Keratinocyte (primary cell): ENCODE data around the gene ITGB8. TPM values are rescaled to one million over a fixed set of nuclear protein-coding genes. Genes with fewer than 3 reads are reported as not detected.

Experiments
- DNase-seq: peaks from one replicate; pipeline ENCODE4 v3.0.0-alpha.2; 2011; ENCODE audit warnings: low read depth, missing footprints, low spot score
- FAIRE-seq: peaks from 2 replicates; lab custom pipeline; 2011; peaks lifted over from hg19 to GRCh38; lab: Jason Lieb, UNC
- H2AFZ ChIP-seq: 2 replicates; pipeline ENCODE4 v1.6.0; 2012; ENCODE audit warnings: low read length, control low read depth, inconsistent platforms; ENCODE audit not compliant: control insufficient read depth
- H3K27ac ChIP-seq: 2 replicates; pipeline ENCODE4 v1.5.1; 2011; ENCODE audit warnings: low read length; ENCODE audit not compliant: control insufficient read depth, insufficient read depth
- H3K27me3 ChIP-seq: 3 replicates; pipeline ENCODE4 v1.6.0; 2011; ENCODE audit warnings: low read length; ENCODE audit not compliant: control insufficient read depth, insufficient read depth; ENCODE audit errors: extremely low read depth
- H3K36me3 ChIP-seq, 2 experiments: 2 replicates in 1 of 2; 3 replicates in 1 of 2; pipeline ENCODE4 v1.5.1; 2011; ENCODE audit warnings: low read length in 2 of 2, mild to moderate bottlenecking in 1 of 2; ENCODE audit not compliant: control insufficient read depth in 2 of 2, insufficient read depth in 2 of 2; ENCODE audit errors: extremely low read depth in 1 of 2
- H3K4me1 ChIP-seq: 3 replicates; pipeline ENCODE4 v1.5.1; 2011; ENCODE audit warnings: low read length; ENCODE audit not compliant: control insufficient read depth, insufficient read depth; ENCODE audit errors: extremely low read depth
- H3K4me2 ChIP-seq: 3 replicates; pipeline ENCODE4 v1.6.0; 2011; ENCODE audit warnings: low read depth, low read length; ENCODE audit not compliant: control insufficient read depth, insufficient read depth; ENCODE audit errors: extremely low read depth
- H3K4me3 ChIP-seq, 3 experiments: fragments of 200-600 bp in 1 of 3; sonication (generic) in 1 of 3; 2 replicates in 2 of 3; 3 replicates in 1 of 3; pipeline ENCODE4 v1.5.1; 2011 to 2016; ENCODE audit warnings: low read length in 3 of 3, mild to moderate bottlenecking in 3 of 3, control low read depth in 2 of 3, inconsistent platforms in 1 of 3, low read depth in 1 of 3, mixed read lengths in 1 of 3, mixed run types in 1 of 3, moderate library complexity in 1 of 3; ENCODE audit not compliant: control insufficient read depth in 2 of 3, insufficient read depth in 2 of 3; ENCODE audit errors: extremely low read depth in 1 of 3
- H3K79me2 ChIP-seq: 2 replicates; pipeline ENCODE4 v1.6.0; 2012; ENCODE audit warnings: low read length; ENCODE audit not compliant: control insufficient read depth, insufficient read depth
- H3K9ac ChIP-seq: 3 replicates; pipeline ENCODE4 v1.6.0; 2011; ENCODE audit warnings: low read length; ENCODE audit not compliant: control insufficient read depth, insufficient read depth; ENCODE audit errors: extremely low read depth
- H3K9me1 ChIP-seq: 3 replicates; pipeline ENCODE4 v1.6.0; 2011; ENCODE audit warnings: low read length; ENCODE audit not compliant: control insufficient read depth, insufficient read depth; ENCODE audit errors: extremely low read depth
- H3K9me3 ChIP-seq: 2 replicates; pipeline ENCODE4 v1.5.1; 2012; ENCODE audit warnings: low read depth, low read length; ENCODE audit not compliant: control insufficient read depth
- H4K20me1 ChIP-seq: 3 replicates; pipeline ENCODE4 v1.6.0; 2011; ENCODE audit warnings: low read length; ENCODE audit not compliant: control insufficient read depth, insufficient read depth; ENCODE audit errors: extremely low read depth
- EZH2 ChIP-seq: IDR thresholded peaks from one replicate; pipeline ENCODE4 v1.6.1; 2012; ENCODE audit warnings: inconsistent platforms, mild to moderate bottlenecking, low read length, moderate library complexity
- dilution Hi-C: fragments of 300-500 bp; cut with MboI; formaldehyde crosslinking; loops from one replicate; pipeline ENCODE4 v1.7.0; 2020; ENCODE audit warnings: low sequenced_read_pairs; ENCODE audit not compliant: extremely low pct_ligation_motif_present
- polyA plus RNA-seq, 5 experiments: library from polyadenylated mRNA; depleted of rRNA in 3 of 5; stranded (reverse) in 3 of 5; stranded (forward) in 1 of 5; unstranded in 1 of 5; fragments of >200 nt; gene quantifications; 1 replicate in 1 of 5; 2 replicates in 3 of 5; 3 replicates in 1 of 5; pipeline versions ENCODE4 v1.2.1 to v1.2.3, GENCODE V29; 2011 to 2012; ENCODE audit warnings: missing spikeins in 2 of 5, low read depth in 1 of 5, low replicate concordance in 1 of 5
- TF ChIP-seq, protein P1 (sequence below), 3 experiments: IDR thresholded peaks in 1 of 3; conservative IDR thresholded peaks in 1 of 3; optimal IDR thresholded peaks in 1 of 3; 2 replicates in 2 of 3; 3 replicates in 1 of 3; pipeline versions ENCODE3 to v1.5.1; 2011; ENCODE audit warnings: low read length in 3 of 3, mild to moderate bottlenecking in 3 of 3, moderate library complexity in 2 of 3, control low read depth in 1 of 3, inconsistent platforms in 1 of 3; ENCODE audit not compliant: insufficient read depth in 2 of 3; ENCODE audit errors: extremely low read depth in 1 of 3

Gene ITGB8
- polyA plus RNA-seq, 1 donor (not counting 4 experiments of a cell fraction or from before 2014, with no cell fraction given) = 10.9 TPM

DNA sequence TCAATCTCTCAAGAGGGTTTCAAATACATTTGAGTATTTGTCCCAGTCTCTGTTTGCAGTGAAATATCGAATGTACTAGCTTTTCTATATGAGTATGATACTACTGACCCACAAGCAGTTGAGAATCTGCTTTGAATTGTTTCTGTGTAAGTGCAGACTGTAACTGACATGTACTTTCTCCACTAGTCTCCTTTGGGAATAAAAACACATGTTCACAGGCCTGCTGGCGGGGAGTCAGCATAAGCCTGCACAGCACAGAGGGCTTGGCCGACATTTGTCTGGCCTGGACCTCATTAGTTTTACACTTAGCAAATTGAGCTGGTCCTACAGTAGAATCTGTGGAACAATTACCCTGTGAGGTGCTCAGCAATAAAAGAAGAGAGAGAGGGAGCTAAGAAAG lies 72.6 kb downstream of the ITGB8 start:
- Histone ChIP-seq H3K4me2 (no peak overlapping the region), H4K20me1 (no peaks in the 10 kb centered on the region), H3K27ac (no peak overlapping the region), H3K9me1 (no peaks in the 10 kb centered on the region), H2AFZ (no peak overlapping the region), H3K79me2 (no peaks in the 10 kb centered on the region), H3K36me3 (peaks cover 1 to 10% of the 10 kb centered on the region in 2 experiments), H3K9ac (no peak overlapping the region), H3K9me3 (no peaks in the 10 kb centered on the region), H3K4me1 (peaks cover 11% of the 10 kb centered on the region), H3K4me3 (no peak overlapping the region), H3K27me3 (no peaks in the 10 kb centered on the region)
- TF ChIP-seq, protein P1, sequence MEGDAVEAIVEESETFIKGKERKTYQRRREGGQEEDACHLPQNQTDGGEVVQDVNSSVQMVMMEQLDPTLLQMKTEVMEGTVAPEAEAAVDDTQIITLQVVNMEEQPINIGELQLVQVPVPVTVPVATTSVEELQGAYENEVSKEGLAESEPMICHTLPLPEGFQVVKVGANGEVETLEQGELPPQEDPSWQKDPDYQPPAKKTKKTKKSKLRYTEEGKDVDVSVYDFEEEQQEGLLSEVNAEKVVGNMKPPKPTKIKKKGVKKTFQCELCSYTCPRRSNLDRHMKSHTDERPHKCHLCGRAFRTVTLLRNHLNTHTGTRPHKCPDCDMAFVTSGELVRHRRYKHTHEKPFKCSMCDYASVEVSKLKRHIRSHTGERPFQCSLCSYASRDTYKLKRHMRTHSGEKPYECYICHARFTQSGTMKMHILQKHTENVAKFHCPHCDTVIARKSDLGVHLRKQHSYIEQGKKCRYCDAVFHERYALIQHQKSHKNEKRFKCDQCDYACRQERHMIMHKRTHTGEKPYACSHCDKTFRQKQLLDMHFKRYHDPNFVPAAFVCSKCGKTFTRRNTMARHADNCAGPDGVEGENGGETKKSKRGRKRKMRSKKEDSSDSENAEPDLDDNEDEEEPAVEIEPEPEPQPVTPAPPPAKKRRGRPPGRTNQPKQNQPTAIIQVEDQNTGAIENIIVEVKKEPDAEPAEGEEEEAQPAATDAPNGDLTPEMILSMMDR (optimal IDR thresholded peaks at IDR 0.05 in 1 of 3, IDR thresholded peaks at IDR 0.05 in 1 of 3, conservative IDR thresholded peaks at IDR 0.05 in 1 of 3; ENCODE audit: extremely low read depth in 1 of 3, insufficient read depth in 2 of 3, low read length in 3 of 3) = no peak
- TF ChIP-seq EZH2 = no peak
- FAIRE-seq (no peak), DNase-seq (no peak)
- dilution Hi-C loops = no loop called here

DNA sequence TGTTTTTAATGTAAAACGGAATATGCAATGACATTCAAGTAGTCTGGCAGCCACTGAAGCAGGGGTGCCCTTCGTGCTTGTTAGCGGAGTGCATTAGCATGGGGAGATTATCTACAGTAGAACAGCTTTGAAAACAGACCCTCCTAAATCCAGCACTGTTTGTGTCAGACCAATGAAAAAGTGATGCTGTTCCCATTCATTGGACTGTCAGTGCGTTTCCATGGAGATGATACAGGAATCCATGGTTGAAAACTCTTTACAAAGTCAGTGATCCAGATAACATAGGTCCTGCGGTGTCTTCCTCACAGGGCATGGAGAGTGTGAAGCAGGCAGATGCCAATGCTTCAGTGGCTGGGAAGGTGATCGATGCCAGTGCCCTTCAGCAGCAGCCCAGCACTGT lies 73.6 kb downstream of the ITGB8 start:
- H3K9ac ChIP-seq = no peak overlapping the region
- H4K20me1 ChIP-seq = no peaks in the 10 kb centered on the region
- no peaks in the 10 kb centered on the region for H3K27me3 ChIP-seq
- dilution Hi-C loops = no loop called here
- DNase-seq (no peak), FAIRE-seq (no peak)
- no peaks in the 10 kb centered on the region for H3K9me1 ChIP-seq
- H3K79me2 ChIP-seq = no peaks in the 10 kb centered on the region
- no peak overlapping the region for H2AFZ ChIP-seq
- no peak overlapping the region for H3K27ac ChIP-seq
- H3K36me3 ChIP-seq = peaks cover 1 to 10% of the 10 kb centered on the region in 2 experiments
- H3K9me3 ChIP-seq = no peaks in the 10 kb centered on the region
- H3K4me3 ChIP-seq = no peak overlapping the region
- TF ChIP-seq EZH2 = no peak
- TF ChIP-seq, protein P1 (optimal IDR thresholded peaks at IDR 0.05 in 1 of 3, IDR thresholded peaks at IDR 0.05 in 1 of 3, conservative IDR thresholded peaks at IDR 0.05 in 1 of 3; ENCODE audit: extremely low read depth in 1 of 3, insufficient read depth in 2 of 3, low read length in 3 of 3) = no peak
- H3K4me1 ChIP-seq = peaks cover 15% of the 10 kb centered on the region
- H3K4me2 ChIP-seq = no peak overlapping the region
